HG03159 (cell line): ENCODE data around the gene EIF2S1.
"Not testable (repeated sequence)": the region's sequence is repeated elsewhere in the genome, so short reads cannot be mapped to it uniquely, and the experiment has no call there.

Source experiments
- ATAC-seq: cut with Tn5 transposase; IDR thresholded peaks from one replicate; pipeline ENCODE4 v1.9.1; 2021; ENCODE audit warnings: mild to moderate bottlenecking, moderate library complexity; ENCODE audit not compliant: unreplicated experiment

EIF2S1 gene

GRCh38 chr14:67410313-67410712, 50.2 kb downstream of the EIF2S1 start:
- ATAC-seq: no peak

GRCh38 chr14:67411370-67411769, 51.2 kb downstream of the EIF2S1 start:
- no peak for ATAC-seq

- ATAC-seq: no peak
Observed at GRCh38 chr14:67411820-67412421, 51.8 kb downstream of the EIF2S1 start, which contains the start of gene PLEK2. Gene PLEK2, minus strand, starts transcription at chr14:67412165. Its CDS starts 106 bp downstream, at chr14:67412059.

GRCh38 chr14:67413806-67414769, 54.0 kb downstream of the EIF2S1 start:
- no peak for ATAC-seq

GRCh38 chr14:67415610-67416009, 55.5 kb downstream of the EIF2S1 start:
- not testable (repeated sequence) for ATAC-seq

GRCh38 chr14:67416085-67416484, 56.0 kb downstream of the EIF2S1 start:
- ATAC-seq: no peak

GRCh38 chr14:67416810-67417209, 56.7 kb downstream of the EIF2S1 start:
- ATAC-seq: no peak

- no peak for ATAC-seq
Observed at GRCh38 chr14:67417633-67418032, 57.5 kb downstream of the EIF2S1 start.

- no peak for ATAC-seq
Observed at GRCh38 chr14:67418401-67419191, 58.5 kb downstream of the EIF2S1 start.

- no peak for ATAC-seq
Observed at GRCh38 chr14:67420102-67420739, 60.1 kb downstream of the EIF2S1 start.

GRCh38 chr14:67421356-67422224, 61.5 kb downstream of the EIF2S1 start:
- no peak for ATAC-seq

GRCh38 chr14:67423424-67423823, 63.3 kb downstream of the EIF2S1 start:
- ATAC-seq: no peak

- no peak for ATAC-seq
Observed at GRCh38 chr14:67424539-67424938, 64.4 kb downstream of the EIF2S1 start.

- no peak for ATAC-seq
Observed at GRCh38 chr14:67425608-67426007, 65.5 kb downstream of the EIF2S1 start.

- no peak for ATAC-seq
Observed at GRCh38 chr14:67426161-67426560, 66.0 kb downstream of the EIF2S1 start.

- ATAC-seq: peak; percentile 65
Observed at GRCh38 chr14:67426983-67427606, 67.0 kb downstream of the EIF2S1 start.

- no peak for ATAC-seq
Observed at GRCh38 chr14:67428501-67429031, 68.4 kb downstream of the EIF2S1 start.

- no peak for ATAC-seq
Observed at GRCh38 chr14:67429510-67430205, 69.5 kb downstream of the EIF2S1 start.
